Hematopoietic multipotent progenitor cell treated with erythropoietin and hydrocortisone succinate and interleukin-3 and kit ligand, for 15 days (in vitro differentiated cells): ENCODE results near the gene HUNK.
"Not testable (repeated sequence)": the region's sequence is repeated elsewhere in the genome, so short reads cannot be mapped to it uniquely, and the experiment has no call there.

Experiments used
- DNase-seq: peaks from one replicate; pipeline ENCODE4 v3.0.0-alpha.2; 2015; ENCODE audit warnings: low spot score

HUNK gene

DNA sequence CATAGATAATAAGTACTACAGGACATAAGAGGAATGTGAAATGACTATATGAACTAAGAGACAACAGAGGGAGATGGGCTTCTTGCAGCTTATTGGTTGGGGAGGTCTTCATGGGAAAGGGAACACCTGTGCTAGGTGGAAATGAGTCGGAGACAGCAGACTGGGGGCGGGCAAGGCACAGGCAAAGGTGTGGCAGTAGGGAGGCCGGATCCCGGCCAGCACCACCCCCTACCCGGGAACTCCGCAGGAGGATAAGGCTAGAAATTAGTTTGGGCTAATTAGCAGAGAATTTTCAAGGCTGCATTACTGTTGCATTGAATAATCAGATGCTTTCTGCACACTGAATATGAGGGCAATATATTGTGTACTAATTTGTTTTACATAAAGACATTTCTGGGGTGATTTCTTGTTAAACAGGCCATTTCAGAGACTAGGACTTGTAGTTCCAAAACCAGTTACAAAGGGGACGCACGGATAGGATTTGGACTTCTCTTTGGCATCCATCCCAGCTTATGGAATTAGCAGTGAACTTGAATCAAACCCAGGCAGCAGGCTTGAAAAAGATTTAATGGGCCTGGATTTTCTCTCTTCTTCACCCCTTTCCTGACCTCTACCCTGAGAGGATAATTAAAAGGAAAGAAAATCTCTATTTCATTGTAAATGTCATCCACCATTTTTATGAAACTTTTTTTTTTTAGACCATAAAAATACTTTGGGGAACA is 2.2 kb upstream of the HUNK start:
- DNase-seq, result no peak

DNA sequence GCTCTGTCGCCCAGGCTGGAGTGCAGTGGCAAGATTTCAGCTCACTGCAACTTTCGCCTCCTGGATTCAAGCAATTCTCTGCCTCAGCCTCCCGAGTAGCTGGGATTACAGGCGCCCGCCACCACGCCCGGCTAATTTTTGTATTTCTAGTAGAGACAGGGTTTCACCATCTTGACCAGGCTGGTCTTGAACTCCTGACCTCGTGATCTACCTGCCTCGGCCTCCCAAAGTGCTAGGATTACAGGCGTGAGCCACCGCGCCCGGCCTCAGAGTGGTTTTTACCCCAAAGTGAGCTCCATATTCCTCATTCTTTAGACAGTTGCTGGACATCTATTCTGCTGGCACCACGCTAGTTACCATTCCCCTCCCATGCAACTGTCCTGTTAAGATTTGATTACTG is 1.4 kb upstream of the HUNK start:
- DNase-seq, result not testable (repeated sequence)

DNA sequence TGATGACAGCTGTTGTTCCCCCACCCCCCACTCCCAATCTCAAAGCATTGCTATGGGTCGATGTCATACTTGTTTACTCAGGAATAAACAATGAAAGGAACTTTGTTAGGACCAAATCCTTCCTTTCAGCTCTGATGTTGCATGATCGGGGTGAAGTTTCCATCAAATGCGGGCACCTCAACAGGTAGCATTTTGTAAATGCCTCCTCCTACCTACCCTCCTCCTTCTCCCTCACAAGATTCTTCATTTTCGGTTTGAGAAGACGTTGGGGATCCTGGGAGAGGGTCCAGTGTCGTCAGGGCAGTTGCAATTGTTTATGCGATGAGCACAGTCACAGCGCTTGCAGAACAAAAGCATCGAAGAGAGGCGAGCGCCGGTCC is 758 bp upstream of the HUNK start:
- DNase-seq, result no peak

DNA sequence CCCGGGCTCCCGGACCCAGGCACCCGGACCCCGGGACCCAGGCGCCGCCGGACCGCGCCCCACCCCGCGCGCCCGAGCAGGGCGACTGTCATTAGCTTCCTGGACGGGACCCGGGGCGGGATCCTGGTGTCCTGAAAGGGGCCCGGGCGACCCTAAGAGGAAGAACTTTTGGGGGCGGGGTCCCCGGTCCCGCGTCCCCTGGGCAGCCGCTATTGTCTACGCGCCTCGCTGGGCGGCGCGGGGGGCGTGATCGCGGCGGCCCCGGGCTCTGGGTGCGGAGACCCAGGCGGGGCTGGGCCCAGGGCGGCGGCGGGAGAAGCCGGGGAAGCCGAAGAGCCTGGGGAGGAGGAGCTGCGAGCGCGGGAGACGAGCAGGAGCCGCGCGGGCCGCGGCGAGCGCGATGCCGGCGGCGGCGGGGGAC is 465 bp downstream of the HUNK start:
- DNase-seq, result no peak

DNA sequence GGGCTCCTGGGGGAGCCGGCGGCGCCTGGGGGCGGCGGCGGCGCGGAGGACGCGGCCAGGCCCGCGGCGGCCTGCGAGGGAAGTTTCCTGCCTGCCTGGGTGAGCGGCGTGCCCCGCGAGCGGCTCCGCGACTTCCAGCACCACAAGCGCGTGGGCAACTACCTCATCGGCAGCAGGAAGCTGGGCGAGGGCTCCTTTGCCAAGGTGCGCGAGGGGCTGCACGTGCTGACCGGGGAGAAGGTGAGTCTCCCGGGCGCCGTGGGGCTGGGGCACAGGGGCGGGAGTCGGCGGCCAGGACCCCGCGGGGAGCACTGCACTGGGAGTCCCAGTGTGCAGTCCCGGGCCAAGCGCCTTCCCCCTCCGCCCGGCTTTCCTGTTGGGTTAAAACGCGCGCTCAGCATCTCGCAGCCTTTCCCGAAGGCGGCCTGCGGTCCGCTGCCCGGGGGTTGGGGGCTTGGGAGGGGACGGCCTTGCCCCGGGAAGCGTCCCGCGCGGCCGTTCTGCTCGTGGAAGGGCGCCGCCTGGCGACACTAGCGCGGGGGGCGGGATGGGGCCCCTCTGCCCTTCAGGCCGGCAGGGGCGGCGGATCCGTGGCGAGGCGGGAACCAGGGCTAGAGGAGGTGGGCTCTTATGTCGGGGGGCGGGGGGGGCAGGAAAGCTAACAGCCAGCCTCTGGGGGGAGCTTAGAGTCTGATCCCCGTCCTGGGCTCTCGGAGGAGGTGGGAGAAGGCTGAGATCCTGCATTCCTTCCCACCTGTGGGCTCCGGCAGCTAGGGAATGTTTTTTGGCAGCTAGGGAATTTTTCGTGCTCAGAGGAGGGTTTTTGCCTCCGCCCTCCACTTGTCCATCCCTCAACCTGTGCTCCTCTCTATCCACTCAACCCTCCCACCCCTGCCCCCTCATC is 1.1 kb downstream of the HUNK start:
- DNase-seq, result no peak

DNA sequence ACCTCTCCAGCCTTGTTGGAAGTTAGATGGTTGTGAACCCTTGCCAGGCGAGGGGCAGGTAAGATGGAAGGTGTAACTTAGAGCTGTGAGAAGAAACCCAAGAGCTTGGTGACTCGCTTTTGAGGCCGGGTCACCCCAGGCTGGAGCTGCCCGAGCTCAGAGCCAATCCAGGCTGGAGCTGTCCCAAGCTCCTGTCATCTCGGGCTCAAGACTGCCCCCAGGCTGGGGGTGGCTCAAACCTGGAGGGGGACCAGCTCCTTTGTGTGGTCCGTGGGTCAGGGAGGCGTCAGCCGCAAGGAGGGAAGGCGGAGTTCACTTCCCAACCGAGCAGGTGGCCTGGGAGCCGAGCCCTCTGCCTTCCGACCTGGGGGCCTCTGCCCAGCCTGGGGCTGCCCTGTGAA is 2.0 kb downstream of the HUNK start:
- DNase-seq, result no peak

DNA sequence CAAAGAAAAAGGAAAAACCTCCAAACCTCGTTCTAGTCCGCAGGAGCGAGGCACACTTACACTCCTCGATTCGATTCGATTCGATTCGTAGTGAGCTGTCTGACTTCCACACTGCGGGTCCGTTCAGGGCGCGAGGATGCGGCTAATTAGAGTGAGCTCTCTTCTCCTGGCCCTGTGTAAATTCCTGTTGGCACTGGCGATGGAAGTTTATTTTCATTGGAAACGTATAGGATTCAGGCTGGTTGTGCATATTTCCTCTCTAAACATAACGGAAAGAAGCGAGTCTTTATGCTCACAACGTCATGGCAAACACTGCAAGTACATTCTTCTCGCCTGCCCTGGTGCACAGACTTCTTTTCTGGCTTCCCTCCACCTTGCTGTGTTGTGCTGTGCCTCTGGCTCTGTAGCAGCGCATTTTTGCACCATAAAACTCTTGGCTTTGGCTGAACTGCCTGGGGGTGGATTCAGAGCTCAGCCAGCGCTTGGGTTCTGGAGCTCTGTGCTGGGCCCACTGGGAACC is 2.7 kb downstream of the HUNK start:
- no peak for DNase-seq

DNA sequence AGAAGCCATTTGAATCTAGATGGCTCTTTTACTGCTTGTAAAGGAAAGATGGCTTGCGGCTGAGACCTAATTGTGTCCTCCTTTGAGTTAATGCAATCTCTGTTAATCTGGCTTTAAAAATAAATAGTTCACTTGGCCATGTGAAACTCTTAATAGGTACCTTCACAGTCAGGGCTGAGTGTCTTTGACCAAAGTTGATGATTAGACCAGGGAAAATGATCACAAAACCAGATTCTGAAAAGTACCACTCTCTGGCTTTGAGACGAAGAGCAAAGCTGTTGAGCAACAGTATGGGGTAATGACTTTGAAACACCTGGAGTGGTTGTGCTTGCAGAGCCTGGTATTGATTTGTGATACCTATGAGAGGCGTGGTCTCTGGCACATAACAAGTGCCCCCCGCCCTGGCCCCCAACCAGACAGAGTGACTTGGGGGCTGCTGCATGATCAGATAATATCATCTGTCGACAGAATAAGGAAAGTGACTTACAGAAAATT is 4.7 kb downstream of the HUNK start:
- no peak for DNase-seq

DNA sequence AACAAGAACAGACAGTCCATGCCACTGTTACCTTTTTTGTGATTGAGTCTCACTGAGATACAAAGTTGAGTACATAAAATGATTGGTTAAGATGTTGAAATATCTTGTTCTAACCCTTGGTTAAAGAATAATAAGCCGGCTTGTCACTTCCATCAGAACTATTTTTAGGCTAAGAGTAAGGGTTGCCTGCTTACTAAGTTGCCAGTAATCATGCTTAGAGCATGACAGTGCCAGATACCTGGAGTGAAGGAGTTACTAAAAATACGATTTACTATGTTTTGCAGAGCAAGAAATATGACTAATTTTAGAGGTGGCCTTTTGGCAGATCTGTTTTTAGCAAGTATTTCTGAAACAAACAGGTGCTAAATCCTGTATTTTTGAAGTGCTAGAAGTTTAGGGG is 6.0 kb downstream of the HUNK start:
- no peak for DNase-seq

DNA sequence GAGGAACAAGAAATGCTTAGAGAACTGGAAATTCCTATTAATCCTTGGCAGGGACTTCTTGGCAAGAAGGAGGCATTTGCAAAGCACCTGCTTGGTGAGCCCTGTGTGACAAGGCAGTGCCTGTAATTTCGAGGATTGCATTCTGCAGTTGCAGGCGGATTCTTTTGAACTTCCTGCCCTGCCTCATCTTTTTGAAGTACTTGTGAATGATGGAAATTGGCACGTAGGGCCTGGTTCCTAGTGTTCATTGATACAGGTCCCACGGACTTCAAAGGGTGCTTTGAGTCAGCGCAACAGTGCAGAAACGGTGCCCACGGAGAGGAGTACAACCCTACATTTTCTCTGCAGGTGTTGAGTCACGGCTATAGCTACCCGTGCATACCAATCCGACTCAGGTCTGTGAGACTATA is 6.4 kb downstream of the HUNK start:
- no peak for DNase-seq

DNA sequence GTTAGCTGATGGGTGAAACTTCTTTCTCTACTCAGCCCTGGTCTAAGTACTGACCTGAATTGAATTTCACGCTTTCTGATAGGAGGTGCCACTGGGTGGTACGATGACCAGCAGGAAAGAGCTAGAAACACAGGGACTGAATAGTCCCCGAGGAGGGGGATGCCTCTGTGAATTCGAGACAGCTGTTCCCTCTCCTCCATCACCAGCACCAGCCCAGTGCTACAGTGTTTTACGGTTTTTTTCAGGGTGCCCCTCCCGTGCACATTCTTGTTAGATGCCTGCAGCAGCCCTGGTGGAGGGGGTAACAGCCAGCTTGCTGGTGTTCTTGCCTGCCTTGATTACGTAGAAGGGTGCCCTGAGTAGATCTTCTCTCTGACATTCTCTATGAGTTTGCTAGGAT is 7.1 kb downstream of the HUNK start:
- DNase-seq, result no peak

DNA sequence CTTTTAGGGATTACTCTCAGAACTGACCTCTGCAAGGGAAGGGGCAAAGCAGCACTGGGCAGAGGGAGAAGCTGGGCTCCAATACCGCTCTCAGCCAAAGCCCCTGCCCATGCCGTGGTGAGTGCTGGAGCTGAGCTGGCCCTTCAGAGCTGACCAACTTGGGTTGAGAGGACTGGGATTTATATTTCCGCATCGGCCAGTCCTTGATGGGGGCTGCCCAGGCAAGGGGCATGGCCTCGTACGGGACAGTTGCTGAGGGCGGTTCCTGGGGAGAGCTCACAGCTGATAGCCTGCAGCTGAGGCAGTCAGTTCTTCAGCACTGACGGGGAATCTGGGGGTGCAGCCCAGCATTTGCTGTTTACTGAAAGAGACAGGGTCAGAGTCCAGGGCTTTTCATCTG is 8.0 kb downstream of the HUNK start:
- DNase-seq, result no peak

DNA sequence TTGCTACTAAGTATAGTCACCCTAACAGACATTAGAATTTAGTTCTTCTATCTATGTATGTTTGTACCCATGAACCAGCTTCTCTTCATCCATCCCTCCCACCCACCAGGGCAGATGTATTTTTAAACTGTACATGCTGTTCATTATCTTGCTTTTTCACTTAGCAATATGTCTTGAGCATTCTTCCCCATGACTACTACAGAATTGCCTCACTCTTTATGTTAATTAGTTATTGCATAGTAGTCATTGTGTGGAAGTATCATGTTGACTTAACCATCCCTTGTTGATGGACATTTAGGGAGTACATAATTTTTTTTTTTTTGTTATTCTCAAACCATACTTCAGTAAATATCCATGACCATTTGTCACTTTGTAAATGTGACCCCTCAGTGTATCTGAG is 9.9 kb downstream of the HUNK start:
- no peak for DNase-seq

DNA sequence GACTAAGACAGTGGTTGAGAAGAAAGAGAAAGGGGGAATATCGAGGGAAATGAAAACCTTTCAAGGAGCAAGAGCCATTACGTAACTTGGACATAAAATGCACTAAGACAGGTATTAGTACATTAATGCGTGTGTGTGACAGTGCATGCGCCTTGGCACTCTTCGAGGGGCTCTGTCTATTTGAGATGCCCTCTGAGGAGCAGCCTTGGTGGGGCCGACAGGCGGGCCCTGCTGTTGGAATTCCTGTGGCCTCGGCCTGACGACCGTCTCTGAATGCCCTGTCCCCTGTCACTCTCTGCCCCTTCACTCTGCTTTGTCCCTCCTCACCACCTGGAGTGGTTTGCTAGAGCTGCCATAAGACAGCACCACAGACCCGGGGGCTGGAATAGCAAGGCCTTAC is 12.3 kb downstream of the HUNK start:
- no peak for DNase-seq

DNA sequence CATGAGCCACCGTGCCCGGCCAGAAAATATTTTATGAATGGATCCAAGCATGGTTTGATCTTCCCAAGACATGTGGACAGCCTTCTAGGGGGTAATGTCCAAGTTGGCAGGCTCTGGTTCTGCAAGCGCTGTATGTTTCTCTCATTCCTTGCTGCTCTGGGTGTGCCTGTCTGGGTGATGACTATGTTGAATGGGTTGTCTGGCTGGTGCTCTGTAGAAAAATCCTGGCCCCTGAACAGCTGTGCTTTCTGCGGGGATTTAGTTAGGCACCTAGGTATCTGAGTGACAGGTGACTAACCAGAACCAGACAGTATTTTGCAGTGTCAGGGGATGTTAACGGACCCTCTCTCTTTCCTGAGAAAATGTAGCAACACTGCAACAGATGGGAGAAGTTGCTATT is 14.1 kb downstream of the HUNK start:
- DNase-seq, result no peak

DNA sequence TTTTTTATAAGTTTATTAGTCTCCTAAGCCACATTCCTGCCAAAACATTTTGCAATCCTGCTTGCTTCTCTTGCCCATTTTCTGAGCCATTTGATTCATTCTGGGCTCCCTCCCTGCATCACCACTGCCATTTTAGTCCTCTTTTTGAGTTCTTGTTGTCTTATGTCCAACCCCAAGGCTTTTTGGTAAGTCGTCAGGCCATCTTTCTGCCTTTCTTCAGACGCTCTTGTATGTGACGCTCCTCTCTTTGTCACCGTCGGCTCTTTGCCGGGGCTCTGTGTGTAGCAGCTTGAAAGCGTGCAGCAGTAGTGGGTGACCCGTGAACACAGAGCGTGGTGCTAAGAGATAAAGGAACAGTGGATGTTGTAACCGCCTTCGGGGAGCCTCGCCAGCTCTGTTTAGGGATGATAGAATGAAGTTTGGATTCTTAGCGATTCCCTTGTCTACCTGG is 14.6 kb downstream of the HUNK start:
- no peak for DNase-seq

DNA sequence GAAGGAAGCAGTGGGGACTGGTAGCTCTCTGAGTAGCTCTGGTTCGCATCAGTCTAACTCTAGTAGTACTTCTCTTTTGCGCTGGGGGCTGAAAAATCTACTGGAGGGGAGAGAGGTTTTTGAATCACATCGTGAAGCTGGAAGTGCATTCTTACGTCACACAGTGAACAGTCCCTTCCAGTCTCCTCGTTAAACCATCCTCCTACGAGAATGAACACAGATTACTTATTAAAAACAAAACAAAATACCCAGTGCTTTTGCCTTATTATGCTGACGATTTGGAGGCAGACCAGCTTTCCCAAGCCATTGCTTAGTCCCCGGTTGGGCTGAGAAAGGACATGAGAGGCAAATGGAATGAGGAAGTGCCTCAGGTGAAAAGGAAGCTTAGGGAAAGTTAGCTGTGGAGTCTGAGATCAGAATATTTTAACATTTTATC is 16.1 kb downstream of the HUNK start:
- DNase-seq, result no peak

DNA sequence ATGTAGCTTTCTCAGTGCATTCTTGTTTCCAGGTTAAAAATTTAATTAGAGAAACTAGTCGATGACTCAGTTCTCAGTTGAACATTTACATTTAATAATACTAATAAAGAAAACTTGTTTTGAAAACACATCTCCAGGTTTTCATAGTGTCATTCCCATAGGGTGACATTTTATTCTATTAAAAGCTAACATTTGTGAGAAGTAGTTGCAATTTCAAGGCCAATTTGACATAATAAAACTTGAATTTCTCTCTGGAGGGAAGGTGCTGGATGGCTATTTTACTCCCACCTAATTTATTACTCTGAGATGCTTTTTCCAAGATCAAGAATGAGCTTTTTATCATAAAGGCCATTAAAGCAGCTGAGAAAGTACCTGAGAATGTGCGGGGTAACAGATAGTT is 16.6 kb downstream of the HUNK start:
- DNase-seq, result no peak

DNA sequence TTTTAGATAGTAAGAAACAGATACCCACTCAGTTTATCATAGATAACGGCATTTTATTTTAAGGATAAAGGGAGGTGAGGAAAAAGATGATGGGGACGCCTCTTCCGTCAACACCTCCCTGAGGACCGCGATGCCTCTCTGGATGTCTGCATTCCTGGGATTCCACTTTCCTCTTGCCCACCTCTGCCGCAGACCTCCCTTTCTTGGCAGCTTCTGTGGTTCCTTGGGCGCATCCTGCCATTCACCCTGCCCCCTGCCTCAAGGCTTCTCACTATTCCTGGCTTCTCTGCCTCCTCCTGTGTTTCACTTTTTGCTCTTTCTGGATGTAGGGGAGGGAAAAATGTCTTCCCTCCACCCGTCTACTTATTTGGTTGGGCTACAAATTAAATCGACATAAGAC is 19.9 kb downstream of the HUNK start:
- no peak for DNase-seq

DNA sequence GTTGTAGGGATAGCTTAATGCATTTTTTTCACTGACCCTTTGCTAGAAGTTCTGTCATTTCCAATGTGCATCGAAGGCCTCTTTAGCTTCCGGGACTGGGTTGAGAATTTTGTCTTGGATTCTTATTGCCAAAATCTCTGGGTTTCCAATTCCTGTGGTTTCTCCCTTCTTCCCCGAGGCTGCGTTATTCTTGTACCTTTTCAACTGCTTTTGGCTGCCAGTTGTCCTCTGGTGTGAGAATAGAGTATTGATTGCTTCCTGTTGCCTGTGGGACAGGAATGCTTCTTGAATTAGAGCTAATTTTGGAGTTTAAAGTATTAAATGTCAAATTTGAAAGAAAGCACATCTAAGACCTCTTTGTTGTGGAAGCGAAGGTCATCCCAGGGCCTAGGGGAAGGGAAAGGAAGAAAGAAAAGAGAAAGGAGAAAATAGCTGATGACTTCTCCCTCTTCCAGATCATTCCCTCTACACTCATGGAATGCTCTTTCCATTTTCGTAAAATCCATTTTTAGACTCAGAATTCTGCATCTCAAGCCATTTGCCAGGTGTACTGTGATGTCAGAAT is 21.1 kb downstream of the HUNK start:
- DNase-seq, result no peak

DNA sequence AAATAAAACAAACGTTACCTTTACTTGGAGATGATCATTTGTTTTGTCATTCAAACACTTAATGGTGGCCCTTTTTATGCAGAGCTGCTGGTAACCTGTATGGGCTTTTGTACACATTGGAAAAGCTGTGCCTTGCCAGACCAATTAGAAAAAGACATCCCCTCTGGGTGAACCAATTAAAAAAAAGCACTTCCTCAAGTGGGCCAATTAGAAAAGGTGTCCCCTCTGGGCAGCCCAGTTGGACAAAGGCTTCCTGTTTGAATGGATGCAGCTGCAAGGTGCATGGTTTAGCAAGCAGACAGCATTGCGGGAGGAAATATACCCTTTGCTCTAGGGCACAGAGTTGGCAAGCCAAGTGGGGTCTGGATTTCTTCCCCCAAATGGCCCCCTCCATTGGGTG is 21.6 kb downstream of the HUNK start:
- no peak for DNase-seq

DNA sequence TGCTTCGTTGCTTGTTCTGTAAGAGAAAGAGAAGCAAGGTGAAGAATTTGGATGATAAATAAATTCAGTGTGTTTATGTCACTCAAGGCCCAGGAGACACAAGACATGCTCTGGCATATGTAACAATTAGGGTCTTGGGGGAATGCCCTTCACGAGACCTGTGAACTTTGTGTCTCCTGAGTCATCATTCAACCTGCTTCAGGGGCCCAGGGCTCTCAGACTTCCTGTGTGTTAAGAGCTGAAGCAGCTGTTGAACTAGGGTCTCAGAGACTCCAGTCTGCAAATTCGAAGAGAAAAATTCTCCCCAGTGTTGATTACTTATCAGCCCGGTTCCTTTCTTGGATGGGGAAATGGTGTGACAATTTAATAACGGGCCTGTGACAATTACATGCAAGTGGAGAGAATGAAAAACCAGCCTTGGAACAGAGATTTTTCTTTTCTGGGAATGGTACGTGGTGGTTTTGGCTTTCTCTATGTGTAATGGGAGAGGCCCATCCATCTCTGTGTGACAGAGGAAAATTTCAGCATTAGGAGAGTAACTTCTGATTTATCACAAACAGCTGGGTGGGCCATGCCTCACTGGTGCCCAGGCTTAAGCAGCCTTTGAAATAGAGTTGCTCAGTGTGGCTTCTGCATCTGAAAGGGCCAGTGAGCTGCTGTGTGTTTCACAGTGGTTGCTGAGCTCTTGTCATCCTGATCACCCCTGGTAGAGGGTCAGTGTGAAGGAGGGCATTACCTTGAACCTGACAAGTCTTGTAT is 22.4 kb downstream of the HUNK start:
- DNase-seq, result no peak
